ENCODE results near the gene C1orf53.
"Not testable (repeated sequence)": the region's sequence is repeated elsewhere in the genome, so short reads cannot be mapped to it uniquely, and the experiment has no call there.

DNA sequence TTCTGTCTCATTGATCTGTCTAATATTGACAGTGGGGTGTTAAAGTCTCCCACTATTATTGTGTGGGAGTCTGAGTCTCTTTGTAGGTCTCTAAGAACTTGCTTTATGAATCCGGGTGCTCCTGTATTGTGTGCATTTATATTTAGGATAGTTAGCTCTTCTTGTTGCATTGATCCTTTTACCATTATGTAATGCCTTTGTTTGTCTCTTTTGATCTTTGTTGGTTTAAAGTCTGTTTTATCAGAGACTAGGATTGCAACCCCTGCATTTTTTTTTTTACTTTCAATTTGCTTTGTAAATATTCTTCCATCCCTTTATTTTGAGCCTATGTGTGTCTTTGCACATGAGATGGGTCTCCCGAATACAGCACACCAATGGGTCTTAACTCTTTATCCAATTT, 20.2 kb upstream of the C1orf53 start:
- TF ChIP-seq, protein P1, sequence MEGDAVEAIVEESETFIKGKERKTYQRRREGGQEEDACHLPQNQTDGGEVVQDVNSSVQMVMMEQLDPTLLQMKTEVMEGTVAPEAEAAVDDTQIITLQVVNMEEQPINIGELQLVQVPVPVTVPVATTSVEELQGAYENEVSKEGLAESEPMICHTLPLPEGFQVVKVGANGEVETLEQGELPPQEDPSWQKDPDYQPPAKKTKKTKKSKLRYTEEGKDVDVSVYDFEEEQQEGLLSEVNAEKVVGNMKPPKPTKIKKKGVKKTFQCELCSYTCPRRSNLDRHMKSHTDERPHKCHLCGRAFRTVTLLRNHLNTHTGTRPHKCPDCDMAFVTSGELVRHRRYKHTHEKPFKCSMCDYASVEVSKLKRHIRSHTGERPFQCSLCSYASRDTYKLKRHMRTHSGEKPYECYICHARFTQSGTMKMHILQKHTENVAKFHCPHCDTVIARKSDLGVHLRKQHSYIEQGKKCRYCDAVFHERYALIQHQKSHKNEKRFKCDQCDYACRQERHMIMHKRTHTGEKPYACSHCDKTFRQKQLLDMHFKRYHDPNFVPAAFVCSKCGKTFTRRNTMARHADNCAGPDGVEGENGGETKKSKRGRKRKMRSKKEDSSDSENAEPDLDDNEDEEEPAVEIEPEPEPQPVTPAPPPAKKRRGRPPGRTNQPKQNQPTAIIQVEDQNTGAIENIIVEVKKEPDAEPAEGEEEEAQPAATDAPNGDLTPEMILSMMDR (IDR thresholded peaks at IDR 0.05): not testable (repeated sequence)
- TF ChIP-seq POLR2A (IDR thresholded peaks at IDR 0.05): not testable (repeated sequence)

Data from uterus (tissue), 2 donors.